H1 (cell line): ENCODE measurements around the gene KCNQ1. TPM values are rescaled to one million over a fixed set of nuclear protein-coding genes. Genes with fewer than 3 reads are reported as not detected.

Source experiments
- CTCF ChIA-PET: fragments of 300-600 bp; sonication (Branson Sonifier 250); formaldehyde crosslinking; loops from one replicate; lab custom pipeline; 2021; ENCODE audit not compliant: partially characterized antibody; lab: Charles Lee
- POLR2A ChIA-PET: fragments of 300-600 bp; sonication (Branson Sonifier 250); formaldehyde crosslinking; loops from one replicate; lab custom pipeline; 2021; ENCODE audit warnings: inconsistent platforms; ENCODE audit not compliant: partially characterized antibody; lab: Charles Lee
- DNase-seq, 2 experiments: peaks; one replicate each; pipeline versions ENCODE4 v3.0.0 to v3.0.0-alpha.2; 2010 to 2022; ENCODE audit warnings: low spot score in 2 of 2, low read depth in 1 of 2, mixed read lengths in 1 of 2
- FAIRE-seq: peaks from 2 replicates; lab custom pipeline; 2011; peaks lifted over from hg19 to GRCh38; lab: Jason Lieb, UNC
- H2AFZ ChIP-seq: 2 replicates; pipeline ENCODE4 v1.8.1; 2012; ENCODE audit warnings: low read length, inconsistent platforms
- H2AK5ac ChIP-seq: 2 replicates; pipeline ENCODE4 v1.6.1; 2013; ENCODE audit warnings: low read depth, low read length
- H2BK120ac ChIP-seq: replicated peaks from 2 replicates; pipeline ENCODE3; 2013; ENCODE audit warnings: low read depth, low read length, inconsistent platforms
- H2BK12ac ChIP-seq: 2 replicates; pipeline ENCODE4 v1.6.1; 2013; ENCODE audit warnings: low read depth, low read length
- H2BK15ac ChIP-seq: 2 replicates; pipeline ENCODE4 v1.6.1; 2013; ENCODE audit warnings: low read length
- H2BK20ac ChIP-seq: 2 replicates; pipeline ENCODE4 v1.6.1; 2013; ENCODE audit warnings: low read length
- H2BK5ac ChIP-seq: 2 replicates; pipeline ENCODE4 v1.6.1; 2013; ENCODE audit warnings: low read depth, low read length
- H3K14ac ChIP-seq: 2 replicates; pipeline ENCODE4 v1.6.1; 2013; ENCODE audit warnings: inconsistent platforms; ENCODE audit not compliant: insufficient read length
- H3K18ac ChIP-seq: 2 replicates; pipeline ENCODE4 v1.6.1; 2013; ENCODE audit warnings: low read length; ENCODE audit errors: extremely low read depth
- H3K23ac ChIP-seq: 2 replicates; pipeline ENCODE4 v1.6.1; 2013; ENCODE audit warnings: inconsistent platforms; ENCODE audit not compliant: insufficient read length
- H3K23me2 ChIP-seq: 2 replicates; pipeline ENCODE4 v1.6.1; 2013; ENCODE audit warnings: low read depth, low read length
- H3K27ac ChIP-seq: 2 replicates; pipeline ENCODE4 v1.6.1; 2011; ENCODE audit warnings: low read depth, low read length, inconsistent platforms
- H3K27me3 ChIP-seq, 4 experiments: replicated peaks in 1 of 4; 1 replicate in 1 of 4; 2 replicates in 3 of 4; pipeline versions ENCODE4 v1.6.1 to v1.8.1; 2011 to 2013; ENCODE audit warnings: low read length in 3 of 4, mild to moderate bottlenecking in 3 of 4, inconsistent platforms in 2 of 4, mixed read lengths in 2 of 4, moderate library complexity in 1 of 4; ENCODE audit not compliant: control insufficient read depth in 3 of 4, insufficient read depth in 3 of 4; ENCODE audit errors: extremely low read depth in 1 of 4
- H3K36me3 ChIP-seq, 4 experiments: 2 replicates each; pipeline versions ENCODE4 v1.6.1 to v1.8.1; 2011 to 2013; ENCODE audit warnings: mild to moderate bottlenecking in 4 of 4, low read length in 3 of 4, moderate library complexity in 2 of 4, control low read depth in 1 of 4, inconsistent platforms in 1 of 4; ENCODE audit not compliant: insufficient read depth in 4 of 4, control insufficient read depth in 2 of 4
- H3K4ac ChIP-seq: replicated peaks from 2 replicates; pipeline ENCODE3; 2013; ENCODE audit warnings: low read length, low read depth, mixed read lengths, inconsistent platforms; ENCODE audit not compliant: insufficient read length
- H3K4me1 ChIP-seq, 4 experiments: replicated peaks in 1 of 4; 1 replicate in 1 of 4; 2 replicates in 3 of 4; pipeline versions ENCODE4 v1.6.1 to v1.8.1; 2011 to 2013; ENCODE audit warnings: low read length in 3 of 4, inconsistent platforms in 2 of 4, mixed read lengths in 1 of 4; ENCODE audit not compliant: insufficient read depth in 4 of 4, control insufficient read depth in 3 of 4
- H3K4me2 ChIP-seq, 2 experiments: 2 replicates each; pipeline versions ENCODE4 v1.6.1 to v1.8.1; 2011 to 2013; ENCODE audit warnings: low read depth in 2 of 2, low read length in 2 of 2, control low read depth in 1 of 2, inconsistent platforms in 1 of 2, mild to moderate bottlenecking in 1 of 2; ENCODE audit not compliant: insufficient read depth in 1 of 2
- H3K4me3 ChIP-seq, 4 experiments: fragments of 200-600, 300-600 bp in 1 of 4; sonication (generic), shearing (Covaris generic), sonication (Bioruptor Twin) in 1 of 4; 2 replicates each; pipeline versions ENCODE4 v1.5.1 to v1.8.1; 2011 to 2016; ENCODE audit warnings: low read length in 4 of 4, low read depth in 3 of 4, control low read depth in 2 of 4, inconsistent platforms in 2 of 4, mild to moderate bottlenecking in 2 of 4, mixed read lengths in 1 of 4, moderate library complexity in 1 of 4; ENCODE audit not compliant: insufficient read depth in 2 of 4; ENCODE audit errors: extremely low read depth in 1 of 4
- H3K56ac ChIP-seq: replicated peaks from 2 replicates; pipeline ENCODE3; 2013; ENCODE audit warnings: low read depth, mild to moderate bottlenecking, mixed read lengths, low read length, inconsistent platforms; ENCODE audit not compliant: insufficient read length
- H3K79me1 ChIP-seq: 2 replicates; pipeline ENCODE4 v1.6.1; 2013; ENCODE audit warnings: low read depth, low read length, control low read depth
- H3K79me2 ChIP-seq, 2 experiments: 2 replicates each; pipeline versions ENCODE4 v1.6.1 to v1.8.1; 2012 to 2013; ENCODE audit warnings: low read length in 2 of 2, mild to moderate bottlenecking in 2 of 2, inconsistent platforms in 1 of 2; ENCODE audit not compliant: insufficient read depth in 2 of 2, control insufficient read depth in 1 of 2
- H3K9ac ChIP-seq, 4 experiments: replicated peaks in 1 of 4; 1 replicate in 1 of 4; 2 replicates in 3 of 4; pipeline versions ENCODE4 v1.6.1 to v1.8.1; 2011 to 2013; ENCODE audit warnings: low read depth in 3 of 4, low read length in 3 of 4, control low read depth in 2 of 4, mild to moderate bottlenecking in 2 of 4, moderate library complexity in 2 of 4, inconsistent platforms in 1 of 4; ENCODE audit errors: extremely low read depth in 1 of 4
- H3K9me3 ChIP-seq, 2 experiments: 2 replicates each; pipeline versions ENCODE4 v1.6.1 to v1.8.1; 2012 to 2013; ENCODE audit warnings: mild to moderate bottlenecking in 2 of 2, moderate library complexity in 2 of 2, control low read depth in 1 of 2, inconsistent platforms in 1 of 2, low read depth in 1 of 2, low read length in 1 of 2, mixed read lengths in 1 of 2; ENCODE audit not compliant: insufficient read depth in 2 of 2
- H4K20me1 ChIP-seq, 2 experiments: replicated peaks in 1 of 2; 2 replicates each; pipeline versions ENCODE3 to v1.8.1; 2011 to 2013; ENCODE audit warnings: inconsistent platforms in 2 of 2, low read length in 2 of 2, mild to moderate bottlenecking in 1 of 2; ENCODE audit not compliant: insufficient read depth in 2 of 2, control insufficient read depth in 1 of 2
- H4K5ac ChIP-seq: 2 replicates; pipeline ENCODE4 v1.6.1; 2013; ENCODE audit warnings: low read length, low read depth, mixed read lengths, inconsistent platforms; ENCODE audit not compliant: insufficient read length
- H4K8ac ChIP-seq: 2 replicates; pipeline ENCODE4 v1.8.0; 2013; ENCODE audit warnings: mild to moderate bottlenecking, moderate library complexity, low read length, inconsistent platforms; ENCODE audit not compliant: insufficient read depth; ENCODE audit errors: extremely low read depth
- H4K91ac ChIP-seq: replicated peaks from 2 replicates; pipeline ENCODE3; 2013; ENCODE audit warnings: low read length, mixed read lengths, inconsistent platforms; ENCODE audit not compliant: insufficient read length
- NANOG ChIP-seq: IDR thresholded peaks from 2 replicates; pipeline ENCODE4 v1.6.1; 2011; ENCODE audit warnings: low read length, low read depth, mild to moderate bottlenecking, inconsistent platforms; ENCODE audit not compliant: insufficient read depth, poor library complexity, severe bottlenecking
- RBBP5 ChIP-seq: IDR thresholded peaks from 2 replicates; pipeline ENCODE4 v1.7.1; 2012; ENCODE audit warnings: low read depth, mild to moderate bottlenecking, inconsistent platforms, low read length, moderate library complexity, borderline replicate concordance
- WGBS, 2 experiments: shearing (Covaris generic) in 1 of 2; methylation state at CpG; one replicate each; pipeline versions ENCODE4 v1.1.6 to v1.1.7; 2013 to 2015; ENCODE audit warnings: low lambda C conversion rate in 2 of 2, mixed read lengths in 2 of 2, inconsistent platforms in 1 of 2, low coverage in 1 of 2, missing lambda C conversion rate in 1 of 2; ENCODE audit not compliant: insufficient replicate concordance in 2 of 2, insufficient coverage in 1 of 2, insufficient read length in 1 of 2; ENCODE audit errors: extremely low coverage in 1 of 2, missing lambda C conversion rate in 1 of 2; 5-methylcytosine and 5-hydroxymethylcytosine counted together
- polyA plus RNA-seq, 7 experiments: library from polyadenylated mRNA; depleted of rRNA in 3 of 7; stranded (reverse) in 5 of 7; unstranded in 2 of 7; fragments of >200 nt in 5 of 7; fragments of 200-250 nt in 2 of 7; gene quantifications; 1 replicate in 5 of 7; 2 replicates in 1 of 7; 4 replicates in 1 of 7; pipeline versions ENCODE4 v1.2.1 to v1.2.3, GENCODE V29; 2011 to 2013; ENCODE audit warnings: missing spikeins in 2 of 7, mixed read lengths in 2 of 7
- total RNA-seq: library from RNA; stranded (reverse); fragmentation: NEBNext Ultra II Directional; extraction: Animal tissue kit (Norgen Biotek cat#: 25700); gene quantifications from 2 replicates; pipeline ENCODE4 v1.2.1, GENCODE V29; 2021

KCNQ1 gene
- total and polyA plus RNA-seq, 2 of the 8 experiments (the other 6 are each of a cell fraction or from before 2014, with no cell fraction given), result 1.9 to 2.0 TPM

DNA sequence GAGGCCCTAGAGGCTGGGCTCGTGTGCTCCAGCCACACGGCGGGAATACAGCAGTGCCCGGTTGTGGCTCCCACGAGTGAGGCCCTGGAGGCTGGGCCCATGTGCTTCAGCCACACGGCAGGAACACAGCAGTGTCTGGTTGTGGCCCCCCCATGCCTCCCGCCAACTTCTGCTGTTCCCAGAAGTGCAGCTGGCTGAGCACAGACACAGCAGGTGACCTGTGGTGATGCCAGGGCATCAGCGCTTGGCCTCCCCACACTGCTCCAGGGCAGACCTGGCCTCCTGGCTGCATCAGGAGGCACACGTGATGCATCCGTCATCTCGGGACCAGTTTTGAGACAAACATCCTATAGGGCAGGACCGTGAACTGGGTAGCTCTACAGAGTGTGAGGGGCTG, 144.7 kb downstream of the KCNQ1 start:
- H3K4me3 ChIP-seq, result no peak overlapping the region
- peaks cover 42 to 99% (median 85%) of the 10 kb centered on the region in 4 experiments for H3K27me3 ChIP-seq
- no peaks in the 10 kb centered on the region for H3K4me1 ChIP-seq
- H2BK12ac ChIP-seq, result no peak overlapping the region
- no peak for FAIRE-seq
- no peak overlapping the region for H4K91ac ChIP-seq
- no peak overlapping the region for H3K14ac ChIP-seq
- no peak overlapping the region for H4K5ac ChIP-seq
- no peak overlapping the region for H3K56ac ChIP-seq
- H2AK5ac ChIP-seq, result no peak overlapping the region
- H4K20me1 ChIP-seq, result peaks cover 0 to 15% of the 10 kb centered on the region in 2 experiments
- H3K79me2 ChIP-seq, result no peaks in the 10 kb centered on the region
- no peaks in the 10 kb centered on the region for H3K79me1 ChIP-seq
- H3K9me3 ChIP-seq, result peaks cover 6 to 12% of the 10 kb centered on the region in 2 experiments; a peak in 2 of 4 replicates
- no peak overlapping the region for H2BK5ac ChIP-seq
- H3K18ac ChIP-seq, result no peak overlapping the region
- H3K36me3 ChIP-seq, result no peaks in the 10 kb centered on the region
- no peak overlapping the region for H4K8ac ChIP-seq
- CTCF ChIA-PET, result no interaction called here
- no peak overlapping the region for H3K23ac ChIP-seq
- no peak overlapping the region for H2AFZ ChIP-seq
- H3K4ac ChIP-seq, result no peak overlapping the region
- H2BK120ac ChIP-seq, result no peak overlapping the region
- H3K23me2 ChIP-seq, result peaks cover under 1% of the 10 kb centered on the region; the same call in 1 of the 2 replicates
- no peak for DNase-seq
- H3K9ac ChIP-seq, result no peak overlapping the region
- no peak overlapping the region for H3K4me2 ChIP-seq
- H3K27ac ChIP-seq, result no peak overlapping the region
- POLR2A ChIA-PET, result no interaction called here
- WGBS, 2 experiments, result 86% methylated on average over 12 of the region's 12 CpGs; no CpG with 5 or more reads in 1 of the 2 experiments
- H2BK15ac ChIP-seq, result no peak overlapping the region
- TF ChIP-seq RBBP5 (no peak), NANOG (no peak)
- H2BK20ac ChIP-seq, result no peak overlapping the region
